Activated CD4-positive, alpha-beta T cell treated with anti-CD3 and anti-CD28 coated beads, Interleukin-2, amount 50 U/mL, for 4 hours (primary cell): ENCODE results near the gene RXFP4.
"Not testable (repeated sequence)": the region's sequence is repeated elsewhere in the genome, so short reads cannot be mapped to it uniquely, and the experiment has no call there.

ENCODE experiments used
- DNase-seq, 2 experiments: peaks; one replicate each; pipeline ENCODE4 v3.0.0-alpha.2; 2020

RXFP4 gene

GRCh38 chr1:155940993-155941844 is at the start of gene RXFP4:
RXFP4 (plus strand) TSS chr1:155941638; CDS start chr1:155941710, 72 bp downstream.
- DNase-seq, result no peak

GRCh38 chr1:155892796-155893195 is 48.6 kb upstream of the RXFP4 start:
- no peak for DNase-seq

- no peak for DNase-seq
These were observed 47.9 kb upstream of the RXFP4 start for GRCh38 chr1:155893389-155894142.

GRCh38 chr1:155895617-155896016 is 45.8 kb upstream of the RXFP4 start:
- DNase-seq, result not testable (repeated sequence)

GRCh38 chr1:155896476-155896875 is 45.0 kb upstream of the RXFP4 start:
- not testable (repeated sequence) for DNase-seq

- DNase-seq, result no peak
These were observed 43.7 kb upstream of the RXFP4 start for GRCh38 chr1:155897746-155898145.

GRCh38 chr1:155898888-155899287 is 42.5 kb upstream of the RXFP4 start:
- no peak for DNase-seq

- DNase-seq, result no peak
These were observed 41.8 kb upstream of the RXFP4 start for GRCh38 chr1:155899683-155900082.

- DNase-seq, result no peak
These were observed 41.3 kb upstream of the RXFP4 start for GRCh38 chr1:155900161-155900560.

- no peak for DNase-seq
These were observed 37.2 kb upstream of the RXFP4 start for GRCh38 chr1:155904261-155904660.

- no peak for DNase-seq
These were observed 31.5 kb upstream of the RXFP4 start for GRCh38 chr1:155909894-155910293.

- no peak for DNase-seq
These were observed 30.8 kb upstream of the RXFP4 start for GRCh38 chr1:155910621-155911121.

- DNase-seq, result peak; percentile 73 to 76
These were observed 30.0 kb upstream of the RXFP4 start, which contains the start of gene RIT1 for GRCh38 chr1:155911156-155912055. RIT1 (minus strand) TSS chr1:155911349; CDS start chr1:155910761, 588 bp downstream.

- DNase-seq, result no peak
These were observed 29.3 kb upstream of the RXFP4 start for GRCh38 chr1:155912056-155912536.

GRCh38 chr1:155913969-155914757 is 27.3 kb upstream of the RXFP4 start:
- no peak for DNase-seq

- no peak for DNase-seq
These were observed 22.8 kb upstream of the RXFP4 start for GRCh38 chr1:155918660-155919059.

GRCh38 chr1:155919801-155920200 is 21.6 kb upstream of the RXFP4 start:
- DNase-seq, result no peak

- no peak for DNase-seq
These were observed 20.7 kb upstream of the RXFP4 start for GRCh38 chr1:155920717-155921116.

GRCh38 chr1:155925506-155925905 is 15.9 kb upstream of the RXFP4 start:
- DNase-seq, result no peak

- DNase-seq, result no peak
These were observed 12.4 kb upstream of the RXFP4 start for GRCh38 chr1:155929057-155929456.

GRCh38 chr1:155930725-155931124 is 10.7 kb upstream of the RXFP4 start:
- DNase-seq, result not testable (repeated sequence)
